Activated naive CD4-positive, alpha-beta T cell treated with anti-CD3 and anti-CD28 coated beads, Interleukin-2, amount 50 U/mL, for 24 hours (primary cell): ENCODE measurements around the gene TMEM214.
A peak's percentile ranks its signal among the peaks of the same experiment; 100 is the strongest.

ENCODE experiments used
- H3K27ac Mint-ChIP-seq: one replicate; pipeline ENCODE4 v1.8.0; 2021; ENCODE audit warnings: mild to moderate bottlenecking, mixed read lengths
- H3K27me3 Mint-ChIP-seq: one replicate; pipeline ENCODE4 v1.8.0; 2021; ENCODE audit warnings: mixed read lengths
- H3K36me3 Mint-ChIP-seq: one replicate; pipeline ENCODE4 v1.8.0; 2021; ENCODE audit warnings: mixed read lengths
- H3K4me1 Mint-ChIP-seq: one replicate; pipeline ENCODE4 v1.8.0; 2021; ENCODE audit warnings: mixed read lengths
- H3K4me3 Mint-ChIP-seq: one replicate; pipeline ENCODE4 v1.8.0; 2021; ENCODE audit warnings: mild to moderate bottlenecking, mixed read lengths
- H3K9me3 Mint-ChIP-seq: one replicate; pipeline ENCODE4 v1.8.0; 2021; ENCODE audit warnings: mixed read lengths

Gene TMEM214

GRCh38 chr2:27080140-27080469 lies 47.3 kb downstream of the TMEM214 start:
- Mint-ChIP-seq H3K9me3 (no peaks in the 10 kb centered on the region), H3K27ac (peak overlapping the region; percentile 65), H3K27me3 (no peaks in the 10 kb centered on the region), H3K36me3 (no peaks in the 10 kb centered on the region), H3K4me1 (peaks cover 36% of the 10 kb centered on the region), H3K4me3 (peak overlapping the region; percentile 30)

GRCh38 chr2:27080603-27080936 lies 47.8 kb downstream of the TMEM214 start:
- Mint-ChIP-seq H3K4me3 (no peak overlapping the region), H3K9me3 (no peaks in the 10 kb centered on the region), H3K4me1 (peaks cover 36% of the 10 kb centered on the region)

GRCh38 chr2:27081984-27082772 lies 49.4 kb downstream of the TMEM214 start:
- no peaks in the 10 kb centered on the region for H3K36me3 Mint-ChIP-seq
- no peaks in the 10 kb centered on the region for H3K9me3 Mint-ChIP-seq
- peaks cover 29% of the 10 kb centered on the region for H3K4me1 Mint-ChIP-seq
- no peak overlapping the region for H3K27ac Mint-ChIP-seq
- no peak overlapping the region for H3K4me3 Mint-ChIP-seq
- H3K27me3 Mint-ChIP-seq, result no peaks in the 10 kb centered on the region

More at GRCh38 chr2:27080603-27080936, 47.8 kb downstream of the TMEM214 start:
- H3K36me3 Mint-ChIP-seq, result no peaks in the 10 kb centered on the region
- no peaks in the 10 kb centered on the region for H3K27me3 Mint-ChIP-seq
- peak overlapping the region; percentile 30 for H3K27ac Mint-ChIP-seq

DNA sequence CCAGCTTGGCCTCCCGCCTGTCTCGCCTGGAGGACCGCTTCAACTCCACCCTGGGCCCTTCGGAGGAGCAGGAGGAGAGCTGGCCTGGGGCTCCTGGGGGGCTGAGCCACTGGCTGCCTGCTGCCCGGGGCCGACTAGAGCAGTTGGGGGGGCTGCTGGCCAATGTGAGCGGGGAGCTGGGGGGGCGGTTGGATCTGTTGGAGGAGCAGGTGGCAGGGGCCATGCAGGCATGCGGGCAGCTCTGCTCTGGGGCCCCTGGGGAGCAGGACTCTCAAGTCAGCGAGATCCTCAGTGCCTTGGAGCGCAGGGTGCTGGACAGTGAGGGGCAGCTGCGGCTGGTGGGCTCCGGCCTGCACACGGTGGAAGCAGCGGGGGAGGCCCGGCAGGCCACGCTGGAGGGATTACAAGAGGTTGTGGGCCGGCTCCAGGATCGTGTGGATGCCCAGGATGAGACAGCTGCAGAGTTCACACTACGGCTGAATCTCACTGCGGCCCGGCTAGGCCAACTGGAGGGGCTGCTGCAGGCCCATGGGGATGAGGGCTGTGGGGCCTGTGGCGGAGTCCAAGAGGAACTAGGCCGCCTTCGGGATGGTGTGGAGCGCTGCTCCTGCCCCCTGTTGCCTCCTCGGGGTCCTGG lies 50.1 kb downstream of the TMEM214 start:
- H3K9me3 Mint-ChIP-seq, result no peaks in the 10 kb centered on the region
- H3K36me3 Mint-ChIP-seq, result no peaks in the 10 kb centered on the region
- H3K27me3 Mint-ChIP-seq, result no peaks in the 10 kb centered on the region
- H3K27ac Mint-ChIP-seq, result no peak overlapping the region
- H3K4me1 Mint-ChIP-seq, result peaks cover 28% of the 10 kb centered on the region
- H3K4me3 Mint-ChIP-seq, result no peak overlapping the region

DNA sequence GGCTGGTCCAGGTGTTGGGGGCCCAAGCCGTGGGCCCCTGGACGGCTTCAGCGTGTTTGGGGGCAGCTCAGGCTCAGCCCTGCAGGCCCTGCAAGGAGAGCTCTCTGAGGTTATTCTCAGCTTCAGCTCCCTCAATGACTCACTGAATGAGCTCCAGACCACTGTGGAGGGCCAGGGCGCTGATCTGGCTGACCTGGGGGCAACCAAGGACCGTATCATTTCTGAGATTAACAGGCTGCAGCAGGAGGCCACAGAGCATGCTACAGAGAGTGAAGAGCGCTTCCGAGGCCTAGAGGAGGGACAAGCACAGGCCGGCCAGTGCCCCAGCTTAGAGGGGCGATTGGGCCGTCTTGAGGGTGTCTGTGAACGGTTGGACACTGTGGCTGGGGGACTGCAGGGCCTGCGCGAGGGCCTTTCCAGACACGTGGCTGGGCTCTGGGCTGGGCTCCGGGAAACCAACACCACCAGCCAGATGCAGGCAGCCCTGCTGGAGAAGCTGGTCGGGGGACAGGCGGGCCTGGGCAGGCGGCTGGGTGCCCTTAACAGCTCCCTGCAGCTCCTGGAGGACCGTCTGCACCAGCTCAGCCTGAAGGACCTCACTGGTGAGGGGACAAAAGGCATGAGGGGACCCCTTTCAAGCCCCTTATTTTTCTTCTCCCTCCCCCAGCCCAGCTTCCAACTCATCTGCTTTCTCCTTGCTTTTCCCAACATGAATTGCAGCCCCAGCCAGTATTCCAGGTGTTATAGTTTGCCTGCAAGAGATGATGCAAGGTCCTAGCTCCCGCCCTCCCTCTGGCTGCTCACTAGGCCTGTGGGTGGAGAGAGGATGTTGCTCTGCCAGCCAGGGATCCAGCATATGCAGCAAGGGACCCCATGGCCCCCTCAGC lies 50.9 kb downstream of the TMEM214 start:
- no peaks in the 10 kb centered on the region for H3K27me3 Mint-ChIP-seq
- peaks cover 28% of the 10 kb centered on the region for H3K4me1 Mint-ChIP-seq
- no peaks in the 10 kb centered on the region for H3K36me3 Mint-ChIP-seq
- no peaks in the 10 kb centered on the region for H3K9me3 Mint-ChIP-seq
- H3K27ac Mint-ChIP-seq, result no peak overlapping the region
- H3K4me3 Mint-ChIP-seq, result no peak overlapping the region

DNA sequence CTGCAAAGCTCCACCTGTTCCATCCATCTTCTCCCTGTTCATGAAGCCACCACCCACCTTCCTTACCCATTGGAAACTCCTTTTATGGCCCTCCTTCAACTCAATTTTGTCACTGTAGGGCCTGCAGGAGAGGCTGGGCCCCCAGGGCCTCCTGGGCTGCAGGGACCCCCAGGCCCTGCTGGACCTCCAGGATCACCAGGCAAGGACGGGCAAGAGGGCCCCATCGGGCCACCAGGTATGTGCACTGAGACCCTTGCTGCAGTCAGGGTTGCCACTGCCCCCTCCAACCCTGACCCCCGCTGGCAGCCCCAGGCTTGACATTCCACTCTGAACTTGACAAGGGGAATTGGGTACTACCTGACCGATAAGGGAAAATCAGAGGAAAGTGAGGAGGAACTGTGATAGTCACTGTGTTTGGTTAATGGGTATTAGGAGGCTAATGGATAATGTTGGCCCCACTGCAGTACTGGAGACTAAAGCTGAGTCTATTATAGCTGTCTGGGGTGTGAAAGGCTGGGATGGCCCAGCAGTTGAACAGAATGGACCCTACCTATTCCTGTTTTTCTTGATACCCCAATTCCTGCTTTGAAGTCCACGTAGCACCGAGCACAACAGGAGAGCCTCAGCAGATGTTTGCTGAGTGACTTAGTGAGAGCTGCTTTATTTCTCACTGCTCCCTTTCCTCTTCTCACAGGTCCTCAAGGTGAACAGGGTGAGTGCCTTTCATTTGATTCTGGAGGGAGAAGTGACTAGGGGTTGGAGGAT lies 51.7 kb downstream of the TMEM214 start:
- H3K4me1 Mint-ChIP-seq, result peaks cover 28% of the 10 kb centered on the region
- no peaks in the 10 kb centered on the region for H3K27me3 Mint-ChIP-seq
- H3K36me3 Mint-ChIP-seq, result no peaks in the 10 kb centered on the region
- no peak overlapping the region for H3K27ac Mint-ChIP-seq
- no peaks in the 10 kb centered on the region for H3K9me3 Mint-ChIP-seq
- H3K4me3 Mint-ChIP-seq, result no peak overlapping the region

DNA sequence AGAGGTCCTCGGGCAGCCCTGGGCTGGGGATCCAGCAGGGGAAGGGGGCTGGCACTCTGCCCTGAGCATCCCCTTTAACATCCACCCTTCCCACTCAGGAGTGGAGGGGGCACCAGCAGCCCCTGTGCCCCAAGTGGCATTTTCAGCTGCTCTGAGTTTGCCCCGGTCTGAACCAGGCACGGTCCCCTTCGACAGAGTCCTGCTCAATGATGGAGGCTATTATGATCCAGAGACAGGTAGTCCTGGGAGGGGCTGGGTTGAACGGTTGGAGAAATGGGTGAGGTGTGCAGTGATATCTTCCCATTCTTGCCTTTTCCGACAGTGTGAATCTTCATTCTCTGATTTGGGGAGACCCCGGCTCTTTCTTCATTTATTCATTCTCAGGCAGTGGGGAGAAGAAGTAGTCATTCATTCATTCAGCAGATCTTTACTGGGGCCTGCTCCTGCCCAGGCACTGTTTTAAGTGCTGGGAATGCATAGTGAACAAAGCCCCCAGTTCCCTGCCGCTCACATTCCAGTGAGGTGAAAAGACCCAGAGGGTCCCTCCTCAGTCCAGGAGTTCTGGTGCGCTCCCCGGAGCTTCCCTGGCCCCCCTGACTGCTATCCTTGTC lies 52.4 kb downstream of the TMEM214 start:
- Mint-ChIP-seq H3K4me3 (peak overlapping the region; percentile 88), H3K27me3 (no peaks in the 10 kb centered on the region), H3K36me3 (no peaks in the 10 kb centered on the region), H3K4me1 (peaks cover 25% of the 10 kb centered on the region), H3K9me3 (no peaks in the 10 kb centered on the region), H3K27ac (no peak overlapping the region)

DNA sequence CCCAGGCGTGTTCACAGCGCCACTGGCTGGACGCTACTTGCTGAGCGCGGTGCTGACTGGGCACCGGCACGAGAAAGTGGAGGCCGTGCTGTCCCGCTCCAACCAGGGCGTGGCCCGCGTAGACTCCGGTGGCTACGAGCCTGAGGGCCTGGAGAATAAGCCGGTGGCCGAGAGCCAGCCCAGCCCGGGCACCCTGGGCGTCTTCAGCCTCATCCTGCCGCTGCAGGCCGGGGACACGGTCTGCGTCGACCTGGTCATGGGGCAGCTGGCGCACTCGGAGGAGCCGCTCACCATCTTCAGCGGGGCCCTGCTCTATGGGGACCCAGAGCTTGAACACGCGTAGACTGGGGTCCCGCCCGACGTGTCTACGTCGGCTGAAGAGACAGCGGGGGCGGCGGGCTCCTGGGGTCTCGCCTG lies 52.9 kb downstream of the TMEM214 start:
- Mint-ChIP-seq H3K27me3 (no peaks in the 10 kb centered on the region), H3K36me3 (no peaks in the 10 kb centered on the region), H3K9me3 (no peaks in the 10 kb centered on the region), H3K4me3 (peak overlapping the region; percentile 88), H3K27ac (no peak overlapping the region), H3K4me1 (peaks cover 21% of the 10 kb centered on the region)

DNA sequence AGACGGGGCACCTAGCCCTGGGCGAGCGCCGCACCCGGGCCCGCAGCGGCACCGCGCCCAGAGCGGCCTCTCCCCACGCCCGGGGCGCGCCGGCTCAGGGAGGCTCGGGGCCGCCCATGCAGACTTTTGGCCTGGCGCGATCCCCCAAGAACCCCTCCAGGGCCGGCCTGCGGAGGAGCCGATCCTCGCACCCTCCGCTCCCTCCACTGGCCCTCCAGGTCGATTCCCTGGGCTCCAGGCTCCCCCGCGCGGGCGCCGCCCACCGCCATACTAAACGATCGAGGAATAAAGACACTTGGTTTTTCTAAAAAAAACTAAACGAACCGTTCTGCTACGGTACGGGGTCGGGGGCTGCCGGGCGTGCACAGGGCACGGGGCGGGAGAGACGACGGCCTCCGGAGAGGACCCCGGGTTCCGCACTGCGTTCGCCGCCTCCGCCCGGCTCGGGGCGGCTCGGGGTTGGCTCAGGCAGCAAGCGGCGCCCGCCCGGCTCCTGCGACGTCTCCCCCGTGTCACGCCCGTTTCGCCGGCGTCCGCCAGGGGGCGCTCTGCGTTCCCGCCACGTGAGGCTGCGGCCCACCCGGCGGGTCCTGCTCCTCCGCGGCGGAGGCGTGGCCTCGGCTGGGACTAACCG lies 53.4 kb downstream of the TMEM214 start:
- Mint-ChIP-seq H3K27ac (peak overlapping the region; percentile 35), H3K27me3 (no peaks in the 10 kb centered on the region), H3K9me3 (no peaks in the 10 kb centered on the region), H3K4me3 (peak overlapping the region; percentile 88), H3K4me1 (peaks cover 16% of the 10 kb centered on the region), H3K36me3 (no peaks in the 10 kb centered on the region)

- H3K36me3 Mint-ChIP-seq, result no peaks in the 10 kb centered on the region
- peaks cover 10% of the 10 kb centered on the region for H3K4me1 Mint-ChIP-seq
- H3K27me3 Mint-ChIP-seq, result no peaks in the 10 kb centered on the region
- H3K4me3 Mint-ChIP-seq, result peak within 1 kb of the TSS; percentile 88
- H3K27ac Mint-ChIP-seq, result peak within 1 kb of the TSS; percentile 35
- no peaks in the 10 kb centered on the region for H3K9me3 Mint-ChIP-seq
These were observed 54.2 kb downstream of the TMEM214 start, which contains the start of gene KHK for GRCh38 chr2:27086724-27087593. KHK (plus strand) TSS chr2:27086772; CDS start chr2:27087260, 488 bp downstream.

- peaks cover 10% of the 10 kb centered on the region for H3K4me1 Mint-ChIP-seq
- H3K4me3 Mint-ChIP-seq, result no peak overlapping the region
- H3K36me3 Mint-ChIP-seq, result no peaks in the 10 kb centered on the region
- H3K27me3 Mint-ChIP-seq, result no peaks in the 10 kb centered on the region
- H3K27ac Mint-ChIP-seq, result no peak overlapping the region
- H3K9me3 Mint-ChIP-seq, result no peaks in the 10 kb centered on the region
These were observed 55.2 kb downstream of the TMEM214 start for GRCh38 chr2:27087823-27088410.

DNA sequence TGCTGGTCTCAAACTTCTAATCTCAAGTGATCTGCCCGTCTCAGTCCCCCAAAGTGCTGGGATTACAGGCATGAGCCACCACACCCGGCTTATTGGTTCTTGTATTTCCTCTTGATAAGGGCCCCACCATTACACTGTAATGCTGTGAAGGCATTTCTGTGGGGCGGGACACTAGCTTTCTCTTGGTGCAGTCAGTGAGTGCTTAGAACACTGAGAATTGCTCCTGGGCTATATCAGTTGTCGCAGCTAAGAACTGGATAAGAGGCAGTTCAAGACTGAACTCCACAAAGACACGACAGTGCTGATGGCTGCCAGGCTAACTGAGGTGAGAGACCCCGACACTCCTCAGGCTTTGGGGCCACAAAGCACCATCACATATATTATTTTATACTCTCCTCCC lies 55.9 kb downstream of the TMEM214 start:
- H3K27ac Mint-ChIP-seq, result no peak overlapping the region
- H3K27me3 Mint-ChIP-seq, result no peaks in the 10 kb centered on the region
- H3K9me3 Mint-ChIP-seq, result no peaks in the 10 kb centered on the region
- no peaks in the 10 kb centered on the region for H3K36me3 Mint-ChIP-seq
- peaks cover 10% of the 10 kb centered on the region for H3K4me1 Mint-ChIP-seq
- H3K4me3 Mint-ChIP-seq, result no peak overlapping the region

GRCh38 chr2:27089111-27089954 lies 56.6 kb downstream of the TMEM214 start:
- H3K27ac Mint-ChIP-seq, result no peak overlapping the region
- no peak overlapping the region for H3K4me3 Mint-ChIP-seq
- no peaks in the 10 kb centered on the region for H3K36me3 Mint-ChIP-seq
- H3K9me3 Mint-ChIP-seq, result no peaks in the 10 kb centered on the region
- peaks cover 10% of the 10 kb centered on the region for H3K4me1 Mint-ChIP-seq
- H3K27me3 Mint-ChIP-seq, result no peaks in the 10 kb centered on the region
